HS-27A (cell line): ENCODE results near the gene STAT4.

Experiments used
- DNase-seq: peaks from one replicate; pipeline ENCODE4 v3.0.0-alpha.2; 2012; ENCODE audit warnings: low read depth, missing footprints

STAT4 gene, protein sequence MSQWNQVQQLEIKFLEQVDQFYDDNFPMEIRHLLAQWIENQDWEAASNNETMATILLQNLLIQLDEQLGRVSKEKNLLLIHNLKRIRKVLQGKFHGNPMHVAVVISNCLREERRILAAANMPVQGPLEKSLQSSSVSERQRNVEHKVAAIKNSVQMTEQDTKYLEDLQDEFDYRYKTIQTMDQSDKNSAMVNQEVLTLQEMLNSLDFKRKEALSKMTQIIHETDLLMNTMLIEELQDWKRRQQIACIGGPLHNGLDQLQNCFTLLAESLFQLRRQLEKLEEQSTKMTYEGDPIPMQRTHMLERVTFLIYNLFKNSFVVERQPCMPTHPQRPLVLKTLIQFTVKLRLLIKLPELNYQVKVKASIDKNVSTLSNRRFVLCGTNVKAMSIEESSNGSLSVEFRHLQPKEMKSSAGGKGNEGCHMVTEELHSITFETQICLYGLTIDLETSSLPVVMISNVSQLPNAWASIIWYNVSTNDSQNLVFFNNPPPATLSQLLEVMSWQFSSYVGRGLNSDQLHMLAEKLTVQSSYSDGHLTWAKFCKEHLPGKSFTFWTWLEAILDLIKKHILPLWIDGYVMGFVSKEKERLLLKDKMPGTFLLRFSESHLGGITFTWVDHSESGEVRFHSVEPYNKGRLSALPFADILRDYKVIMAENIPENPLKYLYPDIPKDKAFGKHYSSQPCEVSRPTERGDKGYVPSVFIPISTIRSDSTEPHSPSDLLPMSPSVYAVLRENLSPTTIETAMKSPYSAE

DNA sequence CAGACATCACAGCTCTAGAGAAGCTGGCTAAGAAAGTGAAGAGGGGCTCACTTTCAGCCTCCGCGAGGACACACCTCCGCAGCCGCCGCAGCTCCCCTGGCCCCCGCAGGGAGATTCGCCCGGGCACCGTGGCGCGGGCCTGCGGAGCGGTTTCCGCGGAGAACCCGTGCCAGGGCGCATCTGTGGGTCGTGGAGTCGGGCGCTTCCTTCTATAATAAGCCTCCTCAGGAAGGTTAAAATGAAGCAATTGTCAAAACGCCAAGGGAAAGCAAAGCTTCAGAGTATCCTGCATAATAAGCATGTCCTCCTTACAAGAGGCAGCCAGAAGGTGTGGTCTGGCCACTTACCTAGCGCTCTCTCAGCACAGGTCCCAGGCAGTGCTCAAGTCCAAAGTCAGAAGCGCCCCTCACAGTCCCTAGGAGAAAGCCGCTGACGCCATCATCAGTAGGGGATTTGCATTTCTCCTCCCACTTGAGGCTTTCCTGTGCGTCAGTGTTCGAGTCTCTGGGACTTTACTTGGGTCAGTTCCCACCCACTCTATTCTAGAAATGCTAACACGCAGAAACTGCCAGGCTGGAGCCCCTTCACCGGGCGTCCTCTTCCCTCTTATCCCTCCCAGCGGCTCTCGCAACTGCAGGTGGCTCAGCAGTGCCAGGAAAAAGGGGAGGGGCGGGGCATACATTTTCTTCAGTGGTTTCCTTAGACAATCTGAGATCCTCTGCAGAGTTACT is at the start of gene STAT4:
Gene STAT4 (minus strand): TSS at position 395 of the 731 bp plus-strand sequence. CDS start 2,791 bp downstream, outside the sequence.
- no peak for DNase-seq

DNA sequence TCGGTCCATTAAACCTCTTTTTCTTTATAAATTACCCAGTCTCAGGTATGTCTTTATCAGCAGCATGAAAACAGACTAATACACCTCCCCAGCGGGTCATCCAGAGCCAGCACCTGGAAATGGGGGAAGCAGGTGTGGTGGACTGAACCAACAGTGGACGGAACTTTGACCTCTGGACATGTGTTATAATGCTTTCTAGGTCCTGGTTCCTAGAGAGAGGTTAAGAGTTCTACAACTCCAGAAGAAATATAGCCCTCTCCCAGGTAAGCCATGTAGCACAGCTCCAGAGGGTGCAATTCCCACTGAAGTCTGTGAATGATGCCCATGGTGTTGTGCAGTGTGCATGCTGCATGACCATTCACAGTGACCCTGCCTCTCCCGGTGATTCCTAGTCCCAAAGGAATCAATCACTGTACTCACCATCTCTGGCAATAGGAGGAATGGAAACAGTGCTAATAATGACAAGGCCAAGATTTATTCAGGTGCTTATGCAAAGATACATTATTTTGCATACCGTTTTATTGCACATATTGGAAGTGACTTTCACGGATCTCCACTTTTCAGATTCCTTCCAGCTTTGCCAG is 49.2 kb upstream of the STAT4 start:
- no peak for DNase-seq

DNA sequence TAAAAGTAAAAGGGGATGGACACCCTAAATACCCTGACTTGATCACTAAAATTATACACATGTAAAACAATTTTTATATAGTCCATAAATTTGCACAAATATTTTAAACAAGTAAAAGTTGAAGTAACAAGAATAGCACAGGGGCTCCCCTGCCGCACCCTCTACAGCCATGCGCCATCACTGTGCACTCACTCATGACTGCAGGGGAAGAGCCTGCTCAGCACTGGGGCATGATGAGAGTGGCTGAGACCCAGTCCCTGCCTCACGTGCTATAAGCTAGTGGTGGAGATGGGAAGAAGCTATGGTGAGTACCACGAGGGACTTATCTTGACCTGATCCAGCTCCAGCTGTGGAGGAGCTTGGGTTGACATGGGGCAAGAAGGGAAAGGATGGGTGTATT is 47.5 kb upstream of the STAT4 start:
- no peak for DNase-seq

DNA sequence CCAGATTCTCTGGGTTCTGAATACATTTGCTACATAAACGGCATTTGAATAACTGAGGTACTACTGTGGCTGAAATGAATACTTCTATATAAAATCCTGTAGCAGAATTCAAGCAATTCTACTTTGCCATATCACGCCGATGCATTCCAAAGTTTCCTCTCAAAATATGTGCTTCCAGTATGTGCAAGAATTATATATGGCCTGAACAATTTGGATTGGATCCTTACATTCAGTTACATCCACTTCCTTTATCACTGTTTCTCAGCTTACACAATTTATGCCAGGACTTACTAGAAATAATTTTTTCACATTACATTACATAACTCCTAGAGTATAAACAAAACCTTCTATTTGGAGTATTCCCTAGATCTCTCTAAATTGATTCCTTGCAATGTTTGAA is 46.3 kb upstream of the STAT4 start:
- no peak for DNase-seq

DNA sequence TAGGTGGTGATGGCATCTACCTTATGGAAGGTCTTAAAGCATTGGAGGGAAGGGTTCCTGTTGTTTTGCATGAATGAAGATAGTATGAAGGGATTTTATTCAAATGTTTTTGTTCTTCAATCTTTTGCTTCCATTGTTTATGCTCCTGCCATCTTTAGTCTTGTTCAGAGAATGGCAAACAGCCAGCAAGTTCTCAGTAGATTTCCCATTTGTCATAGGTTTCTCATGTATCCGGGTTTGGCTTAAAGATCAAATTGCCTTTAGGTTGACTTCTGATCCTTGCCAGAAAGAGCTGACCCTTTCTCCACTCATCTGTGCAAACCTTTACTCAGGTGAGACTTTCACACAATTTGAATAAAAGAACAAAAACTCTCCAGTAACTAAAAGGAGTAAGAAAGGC is 44.2 kb upstream of the STAT4 start:
- no peak for DNase-seq

DNA sequence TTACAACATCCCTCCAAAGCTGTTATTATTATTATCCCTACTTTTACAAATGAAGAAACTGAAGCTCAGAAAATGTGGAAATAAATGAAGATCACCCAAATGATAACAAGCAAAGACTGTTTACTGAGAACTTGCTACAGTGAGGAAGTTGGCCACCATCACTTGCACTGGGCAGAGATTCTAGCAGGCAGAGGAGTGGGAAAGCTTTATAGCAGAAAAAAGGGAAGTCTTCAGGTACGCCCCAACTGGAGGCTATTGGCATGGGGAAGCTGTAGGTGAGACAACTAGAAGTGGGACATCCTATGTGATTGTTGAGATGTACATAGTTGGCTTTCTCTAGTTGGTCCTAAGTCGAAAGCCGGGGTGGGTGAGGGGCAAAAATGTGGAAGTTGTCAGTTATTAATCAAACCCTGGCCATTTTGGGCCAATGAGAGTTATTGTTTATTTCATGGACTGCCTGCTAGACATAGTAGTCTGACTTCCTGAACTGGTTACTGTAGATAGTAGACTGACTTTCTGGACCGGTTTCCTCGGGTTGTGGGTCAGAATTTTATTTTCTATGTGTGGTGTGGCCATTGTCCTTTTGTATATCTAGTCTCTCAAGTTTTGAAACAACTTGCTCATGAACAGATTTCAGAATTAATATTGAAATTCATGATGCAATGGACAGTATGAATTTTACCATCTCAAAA is 40.2 kb upstream of the STAT4 start:
- no peak for DNase-seq

DNA sequence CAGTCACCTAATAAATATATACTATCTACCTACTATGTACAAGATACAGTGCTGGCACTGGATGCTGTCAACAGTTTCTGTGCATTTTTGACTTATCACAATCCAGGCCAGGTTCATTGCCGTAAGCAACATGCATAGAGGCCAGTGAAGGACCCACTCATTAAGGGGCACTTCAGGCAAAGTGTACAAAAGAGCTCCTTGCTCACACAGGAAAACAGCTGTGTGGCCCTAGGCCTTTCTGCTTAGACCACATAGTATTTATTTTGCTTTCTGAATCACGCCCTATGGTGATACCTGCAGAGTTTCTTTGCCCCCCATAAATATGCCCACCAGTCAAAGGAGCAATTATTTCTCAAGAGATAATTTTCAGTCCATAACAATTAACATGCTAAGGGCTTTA is 39.6 kb upstream of the STAT4 start:
- DNase-seq, result no peak

DNA sequence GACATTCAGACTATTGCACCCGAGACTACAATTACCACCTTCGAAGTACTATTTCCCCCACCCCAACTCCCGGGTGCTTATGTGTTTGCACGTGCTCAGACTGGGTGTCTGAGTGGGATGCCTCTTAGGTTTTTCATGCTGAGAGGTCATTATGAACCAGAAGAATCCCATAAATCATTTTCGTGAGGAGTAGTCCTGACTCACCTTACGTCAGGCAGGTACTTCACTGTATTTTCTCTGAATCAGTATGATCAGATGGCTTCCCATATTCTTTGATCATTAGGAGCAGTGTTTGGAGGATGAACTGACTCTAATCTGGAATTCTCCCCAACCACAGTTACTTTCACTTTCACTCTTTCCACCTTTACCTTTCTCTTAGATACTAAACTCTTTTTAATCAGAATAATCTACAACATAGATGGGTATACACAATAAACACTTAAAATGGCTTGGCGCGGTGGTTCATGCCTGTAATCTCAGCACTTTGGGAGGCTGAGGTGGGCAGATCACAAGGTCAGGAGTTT is 38.4 kb upstream of the STAT4 start:
- no peak for DNase-seq

DNA sequence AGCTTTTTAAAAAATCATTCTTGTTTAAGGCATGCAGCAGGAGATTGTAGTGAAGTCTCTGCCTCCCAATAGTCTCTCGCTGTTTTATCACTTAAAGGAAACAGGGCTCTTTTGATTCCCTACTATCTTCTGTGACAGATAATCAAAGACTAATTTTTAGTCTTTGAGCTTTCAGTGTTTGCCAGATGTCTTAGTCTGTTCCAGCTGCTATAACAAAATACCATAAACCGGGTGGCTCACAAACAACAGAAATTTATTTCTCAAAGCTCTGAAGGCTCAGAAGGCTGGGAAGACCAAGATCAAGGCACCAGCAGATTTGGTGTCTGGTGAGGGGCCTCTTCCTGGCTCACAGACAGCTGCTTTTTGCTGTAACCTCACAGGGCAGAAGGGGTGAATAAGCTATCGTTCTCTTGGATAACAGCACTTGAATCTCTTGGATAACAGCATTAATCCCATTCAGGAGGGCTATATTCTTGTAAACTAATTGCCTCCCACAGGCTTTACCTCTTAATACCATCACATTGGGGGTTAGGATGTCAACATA is 37.8 kb upstream of the STAT4 start:
- no peak for DNase-seq

DNA sequence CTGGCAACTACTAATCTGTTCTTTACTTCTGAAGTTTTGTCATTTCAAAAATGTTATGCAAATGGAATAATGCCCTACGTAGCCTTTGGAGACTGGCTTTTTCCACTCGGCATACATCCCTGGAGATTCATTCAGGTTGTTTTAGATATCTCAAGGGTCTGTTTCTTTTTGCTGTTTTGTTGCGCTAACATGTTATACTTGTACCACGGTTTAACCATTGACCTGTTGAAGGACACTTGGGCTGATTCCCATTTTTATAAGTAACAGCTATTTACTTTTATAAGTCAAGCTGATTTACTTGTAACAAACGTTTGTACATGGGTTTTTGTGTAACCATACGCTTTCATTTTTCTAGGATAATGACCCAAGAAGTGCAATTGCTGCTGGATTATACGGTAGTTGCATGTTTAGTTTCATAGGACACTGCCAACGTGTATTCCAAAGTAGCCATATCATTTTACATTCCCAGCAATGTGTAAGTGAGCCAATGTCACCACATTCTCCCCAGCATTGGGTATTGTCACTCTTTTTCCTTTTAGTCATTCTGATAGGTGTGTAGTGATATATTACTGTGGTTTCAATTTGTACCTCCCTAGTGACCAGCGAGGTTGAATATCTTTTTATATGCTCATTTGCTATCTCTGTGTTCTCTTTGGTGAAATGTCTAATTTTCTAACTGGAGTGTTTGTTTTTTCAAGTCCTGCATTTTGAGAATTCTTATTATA is 36.5 kb upstream of the STAT4 start:
- no peak for DNase-seq

DNA sequence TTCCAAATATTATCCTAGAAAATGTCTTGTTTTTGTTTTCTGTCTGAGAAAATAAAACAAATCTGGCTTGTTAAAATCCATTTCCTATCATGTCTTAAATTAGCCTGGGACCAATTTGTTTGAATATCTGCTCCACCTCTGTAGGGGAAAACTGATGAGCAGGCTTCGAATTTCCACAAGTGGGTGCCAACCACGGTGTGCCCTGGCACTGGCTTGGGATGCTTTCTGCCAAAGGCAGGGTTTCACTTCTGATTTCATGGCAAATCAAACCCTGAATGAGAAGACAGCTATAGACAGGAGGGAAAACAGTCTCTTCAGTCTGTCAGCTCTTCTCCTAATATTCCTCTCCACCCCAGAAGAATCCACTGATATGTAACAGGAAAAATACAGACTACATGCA is 33.7 kb upstream of the STAT4 start:
- no peak for DNase-seq

DNA sequence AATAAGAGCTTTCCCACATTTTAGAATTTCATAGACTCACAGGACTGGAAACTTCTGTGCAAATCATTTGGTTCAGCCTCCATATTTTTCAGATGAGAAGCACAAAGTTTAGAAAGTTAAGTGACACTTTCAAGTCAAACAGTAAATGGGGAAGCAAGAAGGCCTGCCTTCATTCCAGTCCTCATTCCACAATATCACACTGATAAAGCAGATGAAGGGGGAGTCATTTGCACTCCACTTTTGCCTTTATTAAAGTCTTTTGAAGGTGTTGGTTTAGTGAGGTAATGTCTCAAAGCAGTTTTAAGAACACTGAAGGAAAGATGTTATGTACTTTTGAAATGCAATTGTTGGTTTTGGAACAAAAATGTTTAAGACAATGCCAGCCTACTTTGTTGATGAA is 32.7 kb upstream of the STAT4 start:
- no peak for DNase-seq

DNA sequence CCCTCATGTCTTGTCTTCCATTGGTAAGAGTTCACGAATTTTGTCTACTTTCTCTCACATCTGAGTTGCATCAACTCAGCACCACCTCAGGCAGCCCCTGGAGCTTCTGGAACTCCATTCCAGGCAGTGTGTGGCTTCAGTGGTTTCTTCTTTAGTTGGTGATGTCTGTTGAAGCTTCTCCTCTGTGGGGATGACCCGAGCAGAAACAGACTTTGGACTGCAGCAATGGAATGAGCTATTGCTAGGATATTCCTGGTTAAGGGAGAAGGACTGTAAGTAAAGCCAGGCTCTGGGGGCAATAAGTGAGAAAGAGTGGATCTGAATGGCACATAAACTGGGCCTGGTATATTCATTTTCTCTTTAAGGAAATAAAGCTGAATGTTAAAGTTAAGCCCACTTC is 32.3 kb upstream of the STAT4 start:
- no peak for DNase-seq

DNA sequence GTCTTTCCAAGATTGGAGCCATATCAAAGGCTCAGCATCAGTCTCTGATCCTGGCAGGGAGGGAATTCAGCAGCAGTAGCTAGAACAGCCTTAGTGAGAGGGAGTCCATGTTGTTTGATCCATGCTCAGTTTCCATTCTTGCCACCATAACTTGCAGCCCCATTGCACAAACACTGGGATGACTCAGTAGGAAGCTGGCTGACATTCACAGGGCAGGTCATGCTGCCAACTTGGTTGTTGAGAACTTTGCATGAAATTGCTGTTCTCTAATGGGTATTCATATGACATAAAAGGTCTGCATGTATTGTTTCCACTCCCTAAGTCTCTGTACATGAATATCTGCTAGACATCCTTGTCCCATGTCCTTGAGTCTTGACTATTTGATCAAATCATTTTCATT is 29.9 kb upstream of the STAT4 start:
- DNase-seq, result no peak

DNA sequence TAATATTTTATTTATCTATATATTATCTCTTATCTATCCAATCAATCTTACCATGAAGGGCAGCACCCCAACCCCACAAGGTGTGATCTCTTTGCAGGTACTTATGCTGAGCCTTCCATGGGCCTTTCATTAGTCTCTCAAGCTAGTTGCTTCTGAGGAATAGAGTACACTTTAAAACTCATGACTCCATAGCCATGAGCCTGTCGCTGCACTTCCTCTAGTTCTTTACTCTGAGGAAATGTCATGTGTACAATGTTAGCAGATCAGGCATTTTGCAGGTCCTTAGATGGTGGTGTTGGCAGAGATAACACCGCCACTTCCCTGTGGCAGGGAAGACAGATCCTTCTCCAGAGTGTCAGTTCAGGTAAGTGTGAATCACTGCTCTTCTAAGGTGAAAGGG is 29.5 kb upstream of the STAT4 start:
- no peak for DNase-seq

DNA sequence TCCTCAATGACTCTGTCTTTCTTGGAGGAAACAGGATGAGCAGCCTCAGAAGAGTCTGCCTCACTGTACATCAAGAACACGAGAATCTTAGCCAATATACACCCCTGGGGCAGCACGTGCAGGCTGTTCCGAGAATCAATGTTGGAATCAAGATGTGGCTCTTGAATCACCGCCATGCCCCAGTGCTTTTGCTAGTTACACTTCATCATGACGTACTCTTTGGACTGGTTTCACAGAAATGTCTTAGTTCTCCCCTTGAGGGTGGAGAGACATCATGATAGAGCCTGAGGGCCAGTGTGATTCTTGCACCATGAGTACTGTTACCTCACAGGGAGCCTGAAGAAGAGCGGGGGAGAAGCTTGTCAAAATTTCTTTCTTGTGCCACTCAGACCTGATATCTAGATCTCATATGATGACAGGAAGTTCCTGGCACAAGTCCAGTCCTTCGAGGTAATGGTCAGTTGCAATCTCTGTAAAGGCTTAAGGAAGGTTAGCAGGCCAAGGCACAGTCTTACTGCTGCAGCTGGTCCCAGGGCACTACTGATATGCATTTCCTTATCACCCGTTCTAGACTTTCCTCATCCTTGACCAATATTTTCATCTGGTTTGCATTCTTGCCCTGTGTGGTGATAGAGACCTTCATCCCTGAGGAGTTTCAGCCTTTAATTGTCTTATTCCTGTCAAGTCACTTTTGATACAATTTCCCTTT is 28.2 kb upstream of the STAT4 start:
- DNase-seq, result no peak

DNA sequence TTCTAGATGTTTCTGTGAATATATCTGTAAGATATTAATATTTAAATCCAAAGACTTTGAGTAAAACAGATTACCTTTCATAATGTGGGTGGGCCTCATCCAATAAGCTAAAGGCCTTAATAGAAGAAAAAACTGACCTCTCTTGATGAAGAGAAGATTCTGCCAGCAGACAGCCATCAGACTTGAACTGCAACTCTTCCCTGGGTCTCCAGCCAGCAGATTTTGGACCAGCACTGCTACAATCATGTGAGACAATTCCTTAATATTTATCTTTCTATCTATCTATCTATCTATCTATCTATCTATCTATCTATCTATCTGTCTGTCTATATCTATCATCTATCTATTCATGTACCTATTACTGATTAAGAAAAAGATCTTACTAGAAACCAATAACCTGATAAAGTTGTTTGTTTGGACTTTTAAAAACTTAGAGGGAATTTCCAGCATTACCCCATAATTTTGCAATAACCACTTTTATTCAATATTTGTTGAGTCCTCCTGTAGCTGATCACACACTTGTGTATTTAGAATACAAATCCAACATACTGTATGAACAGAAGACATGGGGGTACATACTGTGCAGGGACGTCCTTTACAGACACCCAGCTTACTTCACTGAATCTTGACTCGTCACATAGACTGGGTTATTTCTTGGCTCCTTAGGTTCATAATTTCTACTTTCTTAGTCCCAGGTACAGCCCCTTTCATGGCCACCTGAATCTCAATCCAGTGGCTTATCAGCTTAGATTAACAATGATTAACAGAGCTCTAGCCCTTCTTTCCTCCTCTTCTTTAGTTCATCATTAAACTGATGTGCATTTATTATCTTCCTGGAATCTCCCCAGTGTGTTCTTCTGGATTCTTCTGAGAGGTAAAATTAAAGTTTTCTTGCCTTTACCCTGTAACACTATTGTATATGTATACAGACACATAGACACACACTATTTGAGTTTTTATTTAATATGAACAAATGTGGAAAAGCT is 27.2 kb upstream of the STAT4 start:
- no peak for DNase-seq

DNA sequence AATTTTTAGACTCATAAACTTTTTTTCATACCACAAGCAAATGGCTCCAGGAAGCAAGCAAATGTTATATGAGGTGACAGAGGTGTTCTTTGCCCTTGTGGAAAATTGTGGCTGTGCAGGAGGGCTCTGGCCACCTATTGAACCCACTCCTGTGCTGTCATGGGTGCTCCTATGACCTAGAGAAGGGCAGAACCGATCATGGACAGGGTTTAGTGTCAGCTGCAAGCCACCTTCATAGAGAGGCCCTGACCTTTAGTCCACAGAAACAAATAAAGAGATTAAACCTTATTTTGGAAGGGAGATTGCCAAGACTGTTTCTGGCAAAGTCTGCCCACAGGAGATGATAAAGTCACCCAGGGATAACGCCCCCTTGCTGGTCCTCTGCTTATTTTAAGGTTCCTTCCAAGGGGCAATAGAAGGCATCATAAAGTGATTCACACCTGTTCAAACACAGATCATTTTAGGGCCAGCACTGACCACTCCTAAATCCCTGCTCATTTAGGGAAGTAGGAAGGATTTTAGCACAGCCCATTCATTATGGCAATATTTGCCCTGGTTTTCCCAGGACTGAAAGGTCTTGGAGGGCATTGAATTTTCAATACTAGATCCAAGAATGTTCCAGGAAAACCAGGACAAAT is 26.1 kb upstream of the STAT4 start:
- no peak for DNase-seq
